Uterus (tissue), 4 donors: ENCODE data around the gene SNX5. TPM values are rescaled to one million over a fixed set of nuclear protein-coding genes. Genes with fewer than 3 reads are reported as not detected.
"Not testable (repeated sequence)": the region's sequence is repeated elsewhere in the genome, so short reads cannot be mapped to it uniquely, and the experiment has no call there.

Source experiments
- DNase-seq, 2 donors: peaks; one replicate each; pipeline ENCODE4 v3.0.0-alpha.2; 2019 to 2020
- H3K27ac ChIP-seq, 2 donors: fragments of 200-600 bp; sonication (generic); 1 replicate in 1 of 2; 2 replicates in 1 of 2; pipeline ENCODE4 v1.5.1; 2016 to 2018
- H3K27me3 ChIP-seq, 2 donors: fragments of 200-600 bp; sonication (generic); one replicate each; pipeline ENCODE4 v1.5.1; 2018 to 2019; ENCODE audit warnings: control low read depth in 1 of 2
- H3K36me3 ChIP-seq, 2 donors: fragments of 200-600 bp; sonication (generic); one replicate each; pipeline ENCODE4 v1.5.1; 2019; ENCODE audit warnings: control low read depth in 1 of 2
- H3K4me1 ChIP-seq, 2 donors: fragments of 200-600 bp; sonication (generic); one replicate each; pipeline ENCODE4 v1.5.1; 2018 to 2019; ENCODE audit warnings: control low read depth in 1 of 2
- H3K4me3 ChIP-seq, 2 donors: fragments of 200-600 bp; sonication (generic); 1 replicate in 1 of 2; 2 replicates in 1 of 2; pipeline ENCODE4 v1.5.1; 2018 to 2019; ENCODE audit warnings: mild to moderate bottlenecking in 1 of 2
- H3K9me3 ChIP-seq, 2 donors: fragments of 200-600 bp; sonication (generic); one replicate each; pipeline ENCODE4 v1.5.1; 2019; ENCODE audit warnings: control low read depth in 1 of 2
- CTCF ChIP-seq, 4 experiments: fragments of 200-600 bp in 2 of 4; fragments of 450-650 bp in 2 of 4; sonication (generic) in 2 of 4; IDR thresholded peaks; one replicate each; pipeline ENCODE4 v1.5.1; 2016 to 2019; ENCODE audit warnings: antibody characterized with exemption in 4 of 4, mild to moderate bottlenecking in 2 of 4, moderate library complexity in 1 of 4
- POLR2A ChIP-seq, 2 donors: fragments of 450-650 bp; IDR thresholded peaks; one replicate each; pipeline ENCODE4 v1.6.1; 2016; ENCODE audit warnings: antibody characterized with exemption in 2 of 2, mild to moderate bottlenecking in 1 of 2, moderate library complexity in 1 of 2
- intact Hi-C: fragments of 100-400 bp; cut with DNase I; formaldehyde crosslinking; loops from one replicate; pipeline ENCODE4 v1.15.1; 2023; ENCODE audit warnings: low total_unique reads
- total RNA-seq, 4 donors: library from RNA; depleted of rRNA in 3 of 4; stranded (reverse); fragments of >200 nt in 3 of 4; gene quantifications; one replicate each; pipeline versions ENCODE4 v1.1.0 to v1.2.4, GENCODE V29; 2014 to 2023
- donor health status: DM: yes; HTN: yes; CAD: no.

Gene SNX5
- total RNA-seq, 4 donors from 2014 or later: 71.2 to 207 (median 110) TPM

- DNase-seq: no peak
- H3K4me3 ChIP-seq: no peak overlapping the region
- no peak for TF ChIP-seq CTCF (IDR thresholded peaks at IDR 0.05)
- no peak for TF ChIP-seq POLR2A (IDR thresholded peaks at IDR 0.05)
- H3K27me3 ChIP-seq: no peaks in the 10 kb centered on the region
- H3K36me3 ChIP-seq: no peaks in the 10 kb centered on the region
- H3K27ac ChIP-seq: no peak overlapping the region
- peaks cover 0 to 2% of the 10 kb centered on the region in 2 donors for H3K4me1 ChIP-seq
- H3K9me3 ChIP-seq: no peaks in the 10 kb centered on the region
- intact Hi-C loops: no loop called here
These were observed 4.5 kb downstream of the SNX5 start for GRCh38 chr20:17964073-17964472.

GRCh38 chr20:17963114-17963897 lies 5.3 kb downstream of the SNX5 start:
- H3K27me3 ChIP-seq: no peaks in the 10 kb centered on the region
- H3K4me3 ChIP-seq: no peak overlapping the region
- H3K36me3 ChIP-seq: no peaks in the 10 kb centered on the region
- peak overlapping the region in 1 of 2 donors; percentile 78 for H3K27ac ChIP-seq
- no peaks in the 10 kb centered on the region for H3K9me3 ChIP-seq
- H3K4me1 ChIP-seq: peaks cover 0 to 10% of the 10 kb centered on the region in 2 donors
- intact Hi-C loops: no loop called here
- no peak for DNase-seq
- no peak for TF ChIP-seq POLR2A (IDR thresholded peaks at IDR 0.05)
- TF ChIP-seq CTCF (IDR thresholded peaks at IDR 0.05): no peak

GRCh38 chr20:17961587-17961940 lies 7.0 kb downstream of the SNX5 start:
- H3K4me3 ChIP-seq: no peak overlapping the region
- H3K27me3 ChIP-seq: no peaks in the 10 kb centered on the region
- intact Hi-C loops: no loop called here
- TF ChIP-seq CTCF (IDR thresholded peaks at IDR 0.05) (no peak), POLR2A (IDR thresholded peaks at IDR 0.05) (no peak)
- H3K36me3 ChIP-seq: no peaks in the 10 kb centered on the region
- H3K27ac ChIP-seq: peak overlapping the region; percentile 57 to 78
- DNase-seq: no peak
- no peaks in the 10 kb centered on the region for H3K9me3 ChIP-seq
- H3K4me1 ChIP-seq: peaks cover 0 to 13% of the 10 kb centered on the region in 2 donors

- Histone ChIP-seq H3K36me3 (no peaks in the 10 kb centered on the region), H3K27me3 (no peaks in the 10 kb centered on the region), H3K27ac (peak overlapping the region; percentile 57 to 78), H3K4me3 (peak overlapping the region in 1 of 2 donors; percentile 6), H3K4me1 (peaks cover 0 to 13% of the 10 kb centered on the region in 2 donors), H3K9me3 (no peaks in the 10 kb centered on the region)
- intact Hi-C loops: no loop called here
- TF ChIP-seq POLR2A (IDR thresholded peaks at IDR 0.05) (no peak), CTCF (IDR thresholded peaks at IDR 0.05) (no peak)
- peak; percentile 63 to 72 for DNase-seq
These were observed 7.5 kb downstream of the SNX5 start for GRCh38 chr20:17960927-17961586.

- DNase-seq, H3K27me3 ChIP-seq, H3K4me3 ChIP-seq, intact Hi-C loops, H3K36me3 ChIP-seq, H3K9me3 ChIP-seq: not testable (repeated sequence)
- peaks cover 0 to 13% of the 10 kb centered on the region in 2 donors for H3K4me1 ChIP-seq
- H3K27ac ChIP-seq: peak overlapping the region; percentile 57 to 78
These were observed 8.2 kb downstream of the SNX5 start for GRCh38 chr20:17960400-17960885.
